ENCODE measurements around the gene HOXB9.

Gene HOXB9

DNA sequence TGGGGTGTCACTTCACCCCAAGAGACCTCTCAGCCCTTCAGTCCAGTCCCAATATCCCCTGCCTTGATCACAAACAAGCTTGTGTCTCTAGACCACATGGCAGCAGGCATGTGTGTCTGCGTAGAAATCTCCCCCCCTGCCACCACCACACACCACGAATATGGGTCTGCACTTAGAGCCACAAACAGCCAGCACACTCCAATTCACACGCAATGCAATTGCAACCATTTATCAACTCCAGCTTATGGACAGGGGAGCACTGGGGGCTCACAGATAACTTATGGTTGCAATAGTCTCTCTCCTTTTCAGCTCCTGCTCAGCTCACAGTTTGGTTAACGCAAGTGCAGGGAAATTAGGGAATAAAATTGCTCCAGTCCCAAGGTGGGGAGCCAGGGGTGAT, 2.6 kb downstream of the HOXB9 start:
- no peak for DNase-seq

DNA sequence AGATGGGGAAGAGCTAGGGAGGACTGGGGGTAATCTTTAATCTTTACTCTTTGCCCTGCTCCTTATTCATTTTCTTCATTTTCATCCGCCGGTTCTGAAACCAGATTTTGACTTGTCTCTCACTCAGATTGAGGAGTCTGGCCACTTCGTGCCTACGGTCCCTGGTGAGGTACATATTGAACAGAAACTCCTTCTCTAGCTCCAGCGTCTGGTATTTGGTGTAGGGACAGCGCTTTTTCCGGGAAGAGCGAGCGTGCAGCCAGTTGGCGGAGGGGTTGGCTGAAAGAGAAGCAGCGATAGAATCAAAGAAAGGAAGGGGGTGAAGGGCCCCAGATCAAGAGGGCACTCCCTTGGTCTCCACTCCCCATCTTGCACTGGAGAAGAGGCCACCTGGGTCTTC, 3.3 kb downstream of the HOXB9 start:
- DNase-seq: no peak

DNA sequence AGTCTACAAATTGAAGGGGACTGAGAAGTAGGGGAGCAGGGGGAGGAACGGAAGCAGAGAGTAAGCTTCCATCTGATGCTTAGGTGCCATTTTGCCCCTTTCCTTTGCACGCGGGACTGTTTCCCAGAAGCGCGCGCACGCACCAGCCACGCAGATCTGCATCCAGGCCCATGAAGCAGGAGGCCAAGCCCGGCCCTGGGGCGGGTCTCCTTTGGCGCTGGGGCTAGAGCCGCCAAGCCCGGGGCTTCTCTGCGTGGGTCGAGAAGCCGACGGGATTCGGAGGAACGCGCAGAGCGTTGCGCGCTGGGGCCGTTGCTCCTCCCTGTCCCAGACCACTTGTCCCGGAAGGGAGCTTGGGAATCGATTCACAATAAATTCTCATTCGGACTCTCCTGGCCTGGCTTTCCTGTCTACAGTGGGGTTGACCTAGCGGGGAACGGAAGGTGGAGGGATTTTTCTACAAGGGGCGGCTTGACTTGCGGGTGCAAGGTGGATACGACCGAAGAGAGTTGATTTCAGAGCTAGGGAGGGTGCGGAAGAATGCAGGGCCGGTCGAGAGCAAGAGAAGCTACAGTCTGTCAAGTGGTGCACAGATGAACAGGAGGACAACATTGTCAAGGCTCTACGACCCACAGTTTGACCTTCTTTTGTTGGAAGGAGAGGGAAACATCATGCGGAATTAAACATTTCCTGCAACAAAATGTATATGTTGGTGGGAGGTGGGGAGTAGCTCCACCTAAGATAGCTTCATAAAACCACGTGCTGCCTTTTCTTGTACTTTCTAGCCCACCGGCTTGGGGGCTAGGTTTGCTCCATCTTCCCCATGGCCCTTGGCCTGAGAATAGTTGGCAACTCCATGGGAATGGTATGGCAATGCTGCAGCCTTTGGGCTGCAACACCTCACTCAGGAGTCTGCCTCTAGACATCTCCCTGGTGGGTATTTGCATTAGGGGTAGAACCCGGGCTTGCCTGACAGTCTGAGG, 4.5 kb downstream of the HOXB9 start:
- DNase-seq: no peak

DNA sequence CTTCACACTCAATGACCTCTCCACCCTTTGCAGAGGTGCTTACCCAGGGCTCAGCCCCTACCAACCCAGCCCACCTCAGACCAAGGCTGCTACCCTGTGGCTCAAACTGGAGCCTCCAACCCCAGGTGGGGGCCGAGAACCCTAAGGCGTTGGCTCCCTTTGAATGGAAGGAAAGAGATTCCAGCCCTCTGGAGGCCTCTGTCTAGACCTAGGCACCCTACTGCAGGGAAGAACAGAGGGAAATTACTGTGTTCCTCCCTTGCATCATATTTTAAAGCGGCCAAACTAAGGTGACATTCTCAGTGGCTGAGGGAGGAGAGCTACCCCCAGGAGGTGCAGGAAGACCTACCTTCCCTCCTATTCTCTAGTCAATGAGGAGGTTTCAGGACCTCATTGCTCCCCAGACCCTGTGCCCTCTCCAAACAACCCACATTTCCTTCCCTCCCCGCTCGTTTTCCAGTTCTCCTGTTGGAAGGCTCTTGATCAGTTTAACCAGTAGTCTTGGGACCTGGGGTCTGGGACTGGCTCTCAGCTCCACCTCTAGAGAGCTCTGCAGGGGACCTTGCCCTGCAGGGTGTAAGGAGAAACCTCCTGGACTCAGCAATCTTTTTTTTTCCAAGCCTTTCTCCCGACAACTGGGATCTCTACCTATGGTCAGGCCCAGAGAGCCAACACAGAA, 5.6 kb downstream of the HOXB9 start:
- DNase-seq: no peak

DNA sequence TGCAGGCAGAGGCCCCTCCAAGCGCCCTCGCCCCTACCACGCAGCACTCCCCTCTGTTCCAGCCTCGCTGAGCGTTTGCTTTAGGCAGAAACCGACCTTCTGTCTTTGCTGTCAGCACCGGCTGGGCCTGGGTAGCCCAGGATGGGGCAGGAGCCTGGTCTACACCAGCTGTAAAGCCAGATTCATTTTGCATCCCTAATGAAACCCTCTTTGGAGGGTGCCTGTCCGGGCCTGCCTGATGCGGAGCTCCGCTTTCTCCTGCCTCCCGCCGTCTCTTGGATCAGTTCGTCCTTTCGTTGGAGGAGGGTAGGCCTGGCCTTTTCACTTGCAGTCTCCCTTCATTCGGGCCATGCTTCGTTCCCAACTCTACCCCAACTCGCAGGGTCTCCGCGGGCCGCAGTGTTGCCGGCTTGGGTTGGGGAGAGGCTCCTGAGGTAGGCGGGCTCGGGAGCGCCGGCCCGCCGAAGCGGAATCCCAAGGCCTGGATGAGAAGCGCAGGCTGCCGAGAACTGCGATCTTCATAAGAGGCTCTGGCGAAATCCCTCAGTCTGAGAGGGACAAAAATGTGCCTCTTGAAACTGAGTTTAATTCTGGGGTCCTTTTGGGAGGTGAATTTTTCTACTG, 6.2 kb downstream of the HOXB9 start:
- DNase-seq: no peak

DNA sequence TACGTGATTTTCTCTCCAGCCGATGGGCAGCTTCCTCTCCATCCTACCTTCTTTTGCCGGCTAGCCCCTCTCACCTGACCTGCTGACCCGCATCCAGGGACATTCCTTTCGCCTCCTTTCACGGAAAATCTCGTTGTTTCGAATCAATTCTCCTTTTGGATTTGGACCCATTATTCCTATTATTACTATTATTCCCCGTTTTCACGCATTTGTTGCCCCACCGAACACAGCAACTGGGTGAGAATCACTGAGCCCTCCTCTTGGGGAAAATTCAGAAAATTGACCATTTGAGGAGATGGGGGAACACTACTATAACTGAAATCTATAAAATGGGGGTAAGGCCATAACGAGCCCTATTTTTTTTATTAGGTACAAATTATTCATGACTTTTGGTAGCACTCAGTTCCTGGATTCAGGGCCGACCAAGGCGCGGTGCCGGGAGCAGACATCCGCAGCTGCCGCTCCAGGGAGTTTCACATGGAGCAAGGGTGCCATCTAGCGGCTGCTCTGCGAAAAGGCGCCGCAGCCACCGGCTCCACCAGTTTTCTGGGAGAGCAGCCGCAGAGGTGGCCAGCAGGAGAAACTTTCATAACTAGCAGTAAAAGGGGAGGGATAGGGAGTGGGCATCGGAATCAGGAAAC, 7.8 kb downstream of the HOXB9 start:
- peak; percentile 76 for DNase-seq

DNA sequence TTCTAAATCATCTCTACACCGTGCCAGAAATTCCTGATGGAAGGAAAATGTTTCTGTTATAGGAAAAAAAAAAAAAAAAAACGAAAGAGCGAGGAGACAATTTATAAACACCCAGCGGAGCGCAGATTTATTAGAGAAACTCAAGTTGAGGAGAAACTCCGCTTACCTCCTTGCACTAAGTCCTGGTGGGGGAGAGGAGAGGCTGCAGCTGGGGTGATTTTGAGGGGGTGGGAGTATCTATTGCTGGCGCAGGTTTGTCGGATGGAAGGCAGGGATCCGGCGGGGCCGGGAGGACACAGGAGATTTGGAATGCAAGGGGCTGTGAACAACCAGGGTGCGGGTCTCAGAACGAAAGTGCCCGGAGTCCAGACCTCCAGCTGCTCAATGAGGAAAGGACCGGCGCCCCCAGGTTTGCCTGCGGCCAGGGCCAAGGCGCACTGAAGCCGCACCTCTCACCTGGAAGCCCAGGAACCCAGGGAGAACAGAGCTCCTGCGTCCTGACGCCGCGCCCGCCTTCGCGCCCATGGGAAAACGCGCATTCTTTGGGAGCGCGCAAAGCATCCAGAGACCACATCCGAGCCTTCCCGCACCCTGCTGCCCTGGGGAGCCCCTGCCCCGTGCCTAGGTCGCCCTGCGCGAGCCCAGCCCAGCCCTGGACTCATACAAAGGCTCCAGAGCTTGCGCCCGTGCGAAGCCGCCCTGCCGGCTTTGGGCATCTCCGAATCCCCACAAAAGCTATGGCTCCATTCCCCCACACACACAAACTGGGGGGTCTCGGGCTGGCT, 8.5 kb downstream of the HOXB9 start:
- no peak for DNase-seq

DNA sequence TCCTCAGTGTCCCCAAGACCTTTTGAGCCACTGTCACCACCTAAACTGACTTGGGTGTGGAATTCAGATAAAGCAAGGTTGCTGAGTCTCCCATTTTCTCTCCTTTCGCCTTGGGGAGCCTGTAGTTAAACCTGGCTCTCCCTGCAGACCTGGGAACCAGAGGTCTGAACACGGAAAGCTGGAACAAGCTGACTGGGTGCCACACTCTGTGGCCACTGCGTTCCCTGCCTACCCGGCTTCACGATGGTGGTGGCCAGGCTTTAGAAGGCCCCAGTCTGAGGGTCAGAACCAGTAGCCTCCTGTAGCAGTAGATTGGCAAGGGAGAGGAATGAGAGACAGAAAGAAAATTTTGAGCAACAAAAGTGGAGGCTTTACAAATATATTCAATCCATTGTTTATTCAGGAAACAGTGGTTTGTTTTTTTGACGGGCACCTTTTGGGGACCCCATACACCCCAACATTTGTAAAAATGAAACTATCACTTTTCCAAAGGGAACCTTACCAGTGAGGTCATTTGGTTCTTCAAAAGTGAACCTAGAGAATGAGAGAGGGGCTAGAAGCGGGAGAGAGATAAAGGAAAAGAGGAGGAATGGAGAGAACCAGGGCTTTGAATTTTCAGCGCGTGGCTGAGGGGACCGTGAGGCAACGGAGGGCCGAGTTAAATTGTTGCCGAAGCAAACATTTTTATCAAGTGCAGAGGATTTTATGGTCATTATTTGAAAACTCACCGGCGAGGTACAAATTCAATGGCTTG, 9.3 kb downstream of the HOXB9 start:
- no peak for DNase-seq

DNA sequence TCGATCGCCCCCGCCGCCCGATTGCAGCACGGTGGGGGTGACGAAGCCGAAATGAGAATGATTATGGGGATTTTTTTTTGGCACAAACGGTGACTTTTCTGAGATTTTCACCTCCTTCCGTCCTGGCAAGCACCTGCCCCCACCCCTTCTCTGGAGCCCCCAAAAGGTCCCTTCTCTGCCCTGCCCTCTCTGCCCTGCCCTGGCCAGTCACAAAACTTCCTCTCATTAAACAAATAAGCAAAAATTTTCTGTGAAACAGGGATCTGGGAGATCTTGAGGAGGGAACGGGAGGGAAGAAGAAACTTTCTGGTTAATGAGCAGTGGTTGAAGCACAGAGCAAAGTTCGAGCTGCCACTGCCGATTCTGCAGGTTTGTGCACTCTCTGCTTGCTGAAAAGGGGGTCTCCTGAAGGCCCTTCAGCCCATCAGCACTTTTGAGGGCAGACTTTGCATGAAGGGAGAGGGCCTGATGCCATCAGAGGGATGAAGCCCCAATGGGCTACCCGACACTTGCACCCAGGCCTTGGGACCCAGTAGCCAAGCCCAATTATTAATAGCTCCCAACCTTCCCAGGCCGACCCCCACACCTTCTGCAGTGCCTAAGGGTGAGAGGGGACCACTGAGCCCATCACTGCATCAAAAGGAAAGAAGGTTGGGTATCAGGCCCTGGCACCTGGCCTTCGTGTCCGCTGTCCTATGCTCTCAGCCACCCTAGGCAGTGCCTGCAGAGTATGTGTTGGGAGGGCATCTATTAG, 10.0 kb downstream of the HOXB9 start:
- no peak for DNase-seq

DNA sequence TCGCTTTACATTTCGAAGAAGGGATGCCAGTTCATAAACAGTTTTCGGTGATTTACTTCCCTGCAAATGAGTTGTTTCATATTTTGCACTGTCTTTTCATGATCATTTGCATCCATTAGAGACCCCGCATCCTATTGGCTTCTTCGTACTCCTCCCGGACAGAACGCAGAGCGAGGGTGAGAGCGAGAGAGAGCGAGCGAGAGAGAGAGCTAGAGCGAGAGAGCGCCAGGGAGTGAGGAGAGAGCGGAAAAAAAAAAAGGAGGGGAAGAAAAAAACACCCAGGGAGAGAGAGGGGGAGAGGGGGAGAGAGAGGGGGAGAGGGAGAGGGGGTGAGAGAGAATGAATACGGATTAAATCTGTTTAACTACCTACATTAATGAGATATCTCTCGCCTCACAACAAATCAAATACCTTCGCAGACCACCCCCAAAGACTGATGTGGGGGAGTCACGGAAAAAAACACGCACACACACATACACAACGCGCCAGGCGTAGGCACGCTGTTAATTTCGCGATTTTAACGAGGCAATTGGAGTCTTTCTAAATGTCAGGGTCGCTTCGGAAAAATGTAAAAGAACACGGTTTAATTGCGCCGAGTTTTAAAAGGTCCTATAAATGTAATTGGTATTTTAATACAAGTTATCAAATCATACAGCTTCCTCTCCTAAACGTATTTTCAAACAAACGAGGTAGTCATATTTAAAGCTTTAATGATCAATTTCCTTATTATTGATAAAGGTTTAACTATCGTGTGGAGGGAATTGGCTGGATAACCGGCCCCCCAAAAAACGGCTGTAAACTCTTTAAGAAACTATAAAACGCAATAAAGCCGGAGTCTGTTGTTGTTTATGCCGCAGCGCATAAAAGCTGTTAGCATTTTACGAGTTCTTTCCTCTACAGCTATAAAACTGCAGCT, 10.9 kb downstream of the HOXB9 start, which contains the start of gene HOXB8:
Gene HOXB8 (minus strand): TSS at position 246 of the 916 bp plus-strand sequence. CDS start 588 bp downstream, outside the sequence.
- no peak for DNase-seq

DNA sequence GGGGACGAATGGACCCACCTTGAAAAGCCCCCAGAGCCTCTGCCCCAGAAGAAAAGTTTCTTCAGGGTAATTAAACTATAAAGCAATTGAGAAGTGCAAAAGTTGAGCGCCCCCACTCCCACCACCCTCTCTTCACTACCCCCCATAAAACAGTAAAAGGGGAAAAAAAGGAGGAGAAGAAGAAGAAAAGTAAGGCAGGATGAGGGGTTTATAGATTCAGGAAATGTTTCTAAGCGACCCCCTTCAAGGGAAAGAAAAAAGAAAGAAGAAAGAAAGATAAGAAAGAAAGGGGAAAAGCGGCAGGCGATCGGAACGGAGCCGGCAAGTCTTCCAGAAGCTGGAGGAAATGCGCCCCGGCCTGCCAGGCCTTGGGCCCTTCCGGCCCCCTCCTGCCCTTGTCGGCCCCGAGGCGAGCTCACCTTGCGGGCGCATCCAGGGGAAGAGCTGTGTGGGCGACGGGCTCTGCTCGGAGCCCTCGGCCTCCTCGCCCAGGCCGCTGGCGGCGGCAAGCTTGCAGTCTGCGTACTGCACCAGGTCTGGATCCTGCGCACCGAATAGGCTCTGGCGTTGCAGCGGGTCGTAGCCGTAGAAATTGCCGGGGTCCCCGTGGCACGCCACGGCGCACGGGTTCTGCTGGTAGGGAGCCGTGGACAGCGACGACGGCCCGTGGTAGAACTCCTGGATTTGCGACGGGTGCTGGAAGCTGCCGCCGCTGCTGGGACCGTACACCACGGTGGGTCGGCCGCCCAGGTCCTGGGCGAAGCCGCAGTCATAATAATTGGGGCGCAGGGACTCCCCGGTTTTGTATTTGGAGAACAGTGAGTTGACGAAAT, 12.1 kb downstream of the HOXB9 start:
- no peak for DNase-seq

DNA sequence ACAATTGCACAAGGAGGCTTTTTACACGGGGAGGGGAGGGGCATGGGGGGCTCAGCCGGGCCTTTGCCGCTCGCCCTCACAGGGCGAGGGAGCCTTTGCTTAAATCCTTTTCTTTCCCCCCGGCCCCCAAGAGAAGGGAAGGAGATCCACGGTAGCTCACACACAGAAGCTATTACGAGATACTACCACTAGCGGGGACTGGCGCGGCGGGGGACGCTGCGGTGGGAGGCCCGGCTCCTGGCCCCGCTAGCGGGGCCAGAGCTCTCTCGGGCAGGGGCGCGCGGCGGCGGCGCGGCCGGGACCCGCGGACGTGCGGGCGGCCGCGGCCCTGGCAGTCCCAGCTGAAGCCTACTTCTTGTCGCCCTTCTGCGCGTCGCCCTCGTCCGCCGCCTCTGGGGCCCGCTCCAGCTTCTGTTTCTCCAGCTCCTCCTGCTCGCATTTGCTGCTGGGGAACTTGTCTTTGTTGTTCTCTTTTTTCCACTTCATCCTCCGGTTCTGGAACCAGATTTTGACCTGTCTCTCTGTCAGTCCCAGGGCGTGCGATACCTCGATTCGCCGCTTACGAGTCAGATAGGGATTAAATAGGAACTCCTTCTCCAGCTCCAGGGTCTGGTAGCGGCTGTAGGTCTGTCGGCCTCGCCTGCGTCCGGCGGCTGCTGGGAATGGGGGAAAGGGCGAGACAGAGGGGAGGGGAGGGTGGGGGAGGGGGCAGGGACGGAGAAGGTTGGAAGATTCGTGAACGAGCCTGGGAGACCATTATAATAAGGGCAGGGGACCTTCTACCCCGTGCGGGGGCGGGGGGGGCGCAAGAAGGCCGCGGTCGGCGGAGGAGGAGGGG, 13.1 kb downstream of the HOXB9 start:
- peak; percentile 41 for DNase-seq

DNA sequence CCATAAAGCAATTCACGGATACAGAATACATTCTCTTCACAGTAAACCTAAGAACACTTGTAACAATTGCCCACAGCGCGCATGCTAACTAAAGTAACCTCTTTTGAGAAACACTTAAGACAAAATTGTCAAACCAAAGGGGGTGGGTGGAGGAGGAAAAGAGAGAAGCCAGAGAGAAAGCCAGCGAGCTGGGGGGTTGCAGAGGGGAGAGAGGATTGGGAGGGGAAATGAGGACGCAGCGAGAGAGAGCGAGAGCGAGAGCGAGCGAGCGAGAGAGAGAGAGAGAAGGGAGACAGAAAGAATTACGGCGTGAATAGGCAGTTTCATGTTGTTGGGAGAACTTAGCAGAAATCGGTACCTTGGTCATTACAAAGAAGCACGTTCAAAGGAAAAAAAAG, 13.7 kb downstream of the HOXB9 start:
- DNase-seq: no peak

DNA sequence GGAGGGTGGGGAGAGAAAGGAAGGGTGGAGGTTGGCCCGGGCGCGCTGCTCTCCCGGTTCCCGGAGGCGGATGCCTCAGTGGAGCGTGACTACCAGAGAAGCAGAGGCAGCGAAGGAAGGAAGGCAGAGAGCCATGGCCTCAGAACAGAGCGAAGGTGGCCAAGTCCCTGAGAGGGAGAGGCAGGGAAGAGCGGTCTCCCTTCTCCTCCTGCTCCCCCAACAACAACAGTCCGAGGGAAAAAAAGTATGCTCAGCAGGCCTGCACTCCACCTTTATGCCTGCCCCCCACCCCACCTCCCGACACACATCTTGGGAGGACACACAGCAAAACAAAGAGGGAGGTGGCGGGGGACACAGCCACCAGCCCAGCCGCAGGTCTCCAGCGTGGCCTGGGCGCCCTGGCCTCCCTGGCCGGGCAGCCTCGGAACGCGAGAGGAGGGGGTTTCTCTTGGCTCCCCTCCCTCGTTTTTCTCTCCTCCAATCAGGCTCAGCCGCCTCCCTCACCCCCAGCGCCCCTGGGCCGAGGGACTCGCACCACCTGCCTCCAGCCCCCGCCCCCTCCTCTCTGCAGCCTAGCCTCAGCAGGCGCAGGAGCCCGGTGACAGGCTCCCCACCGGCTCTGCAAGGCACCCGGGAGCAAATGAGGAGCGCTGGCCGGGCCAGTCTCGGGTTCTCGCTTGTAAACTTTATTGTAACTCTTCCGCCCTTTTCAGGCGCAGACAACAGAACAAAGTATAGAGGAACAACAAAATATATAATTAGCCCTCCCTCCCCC, 14.3 kb downstream of the HOXB9 start:
- no peak for DNase-seq

DNA sequence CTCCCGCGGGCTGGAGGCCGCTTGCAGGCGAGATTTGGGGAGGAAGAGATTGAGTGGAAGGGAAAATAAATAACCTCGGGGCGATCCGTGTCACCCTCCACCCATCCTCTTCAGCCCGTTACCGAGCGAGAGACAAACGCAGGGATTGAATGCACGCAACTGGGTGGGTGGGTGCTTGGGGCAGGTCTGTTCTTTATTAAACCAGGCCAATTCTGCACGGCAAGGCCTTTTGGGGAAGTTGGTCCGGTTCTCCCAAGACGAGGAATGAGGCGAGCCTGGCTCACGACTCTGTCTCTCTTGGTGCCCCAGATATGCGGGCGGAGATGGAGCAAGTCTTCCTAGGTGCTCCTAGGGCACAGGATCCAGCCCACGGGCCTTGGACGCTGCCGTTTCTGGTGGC, 14.9 kb downstream of the HOXB9 start:
- no peak for DNase-seq

DNA sequence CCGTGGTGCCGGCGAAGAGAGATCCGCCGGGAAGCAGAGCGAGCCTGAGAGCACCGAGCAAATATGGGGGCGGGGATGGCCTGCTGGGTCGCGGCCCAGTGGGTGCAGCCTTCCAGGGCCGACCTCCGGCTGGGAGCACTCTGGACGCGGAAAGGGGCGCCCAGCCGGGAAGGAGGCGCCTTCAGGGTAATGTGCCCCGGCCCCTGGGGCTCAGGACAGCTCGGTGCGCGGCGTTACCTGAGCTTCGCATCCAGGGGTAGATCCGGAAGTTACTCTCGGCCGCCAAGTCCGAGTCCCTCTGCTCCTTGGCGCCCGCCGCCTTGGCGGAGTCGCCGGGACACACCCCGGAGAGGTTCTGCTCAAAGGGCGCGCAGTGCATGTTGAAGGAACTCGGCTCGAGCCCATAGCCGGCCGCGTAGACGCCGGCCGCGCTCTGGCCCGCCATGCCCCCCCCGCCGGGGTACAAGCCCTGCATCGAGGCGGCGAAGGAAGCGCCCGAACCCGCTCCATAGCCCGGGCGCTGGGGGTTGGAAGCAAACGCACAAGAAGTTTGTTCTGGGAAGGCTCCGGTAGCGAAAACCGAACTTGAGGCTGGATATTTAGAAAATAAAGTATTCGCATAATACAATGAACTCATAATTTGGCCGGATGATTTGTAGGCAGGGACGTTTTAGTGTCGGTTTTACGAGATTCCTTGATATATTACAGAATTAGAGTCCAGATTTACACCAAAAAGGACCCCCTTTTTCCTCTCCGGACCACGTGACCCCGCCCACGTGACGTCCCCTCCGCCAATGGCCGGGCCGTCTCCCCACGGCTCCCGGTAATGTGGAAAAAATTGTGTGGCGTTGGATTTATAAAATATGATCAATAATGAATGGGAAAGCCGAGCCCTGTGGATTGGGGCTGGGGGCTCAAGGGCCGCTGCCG, 15.6 kb downstream of the HOXB9 start, which contains the start of gene HOXB7:
Gene HOXB7 (minus strand): TSS at position 736 of the 930 bp plus-strand sequence. CDS start 99 bp downstream, at position 637.
- DNase-seq: peak; percentile 53

All from CD4-positive, alpha-beta T cell treated with Interleukin-4 for 4 hours (primary cell).